22Rv1 (cell line): ENCODE results near the gene FAM20A.

Experiments
- ZFX ChIP-seq: fragments of 450-650 bp; IDR thresholded peaks from 2 replicates; pipeline ENCODE4 v1.6.1; 2017; ENCODE audit warnings: antibody characterized with exemption, borderline replicate concordance
- TF ChIP-seq, protein P1 (sequence below): fragments of 450-650 bp; IDR thresholded peaks from 2 replicates; pipeline ENCODE4 v1.5.1; 2017; ENCODE audit warnings: mild to moderate bottlenecking

DNA sequence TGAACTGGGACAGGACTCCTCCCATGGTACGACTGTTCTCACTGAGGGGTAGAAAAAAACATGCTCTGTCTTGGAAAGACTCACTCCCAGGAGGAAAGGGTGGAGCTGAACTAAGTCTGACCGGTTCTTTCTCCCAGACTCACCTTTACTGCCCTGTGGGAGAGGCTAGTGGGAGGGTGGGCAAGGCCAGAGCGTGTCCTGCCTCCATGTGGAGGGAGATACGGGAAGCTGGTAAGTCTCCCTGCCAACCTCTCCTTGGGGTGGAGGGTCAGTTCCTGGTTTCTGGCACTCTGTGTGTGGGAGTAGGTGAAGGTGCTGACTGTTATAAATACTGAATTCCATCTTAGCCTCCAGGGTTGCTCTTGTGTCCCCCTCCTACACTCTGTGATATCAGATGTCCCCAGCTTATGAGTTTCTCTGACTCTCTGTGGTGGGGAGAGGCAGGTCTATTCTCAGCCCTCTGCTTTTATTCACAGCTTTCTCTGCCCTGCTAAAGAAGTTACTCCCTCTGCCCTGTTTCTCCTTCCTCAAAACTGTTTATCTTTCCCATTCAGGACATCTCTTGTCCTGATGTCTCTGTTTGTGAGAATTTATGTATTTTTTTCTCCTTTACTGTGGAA is 26.9 kb upstream of the FAM20A start:
- TF ChIP-seq, protein P1, sequence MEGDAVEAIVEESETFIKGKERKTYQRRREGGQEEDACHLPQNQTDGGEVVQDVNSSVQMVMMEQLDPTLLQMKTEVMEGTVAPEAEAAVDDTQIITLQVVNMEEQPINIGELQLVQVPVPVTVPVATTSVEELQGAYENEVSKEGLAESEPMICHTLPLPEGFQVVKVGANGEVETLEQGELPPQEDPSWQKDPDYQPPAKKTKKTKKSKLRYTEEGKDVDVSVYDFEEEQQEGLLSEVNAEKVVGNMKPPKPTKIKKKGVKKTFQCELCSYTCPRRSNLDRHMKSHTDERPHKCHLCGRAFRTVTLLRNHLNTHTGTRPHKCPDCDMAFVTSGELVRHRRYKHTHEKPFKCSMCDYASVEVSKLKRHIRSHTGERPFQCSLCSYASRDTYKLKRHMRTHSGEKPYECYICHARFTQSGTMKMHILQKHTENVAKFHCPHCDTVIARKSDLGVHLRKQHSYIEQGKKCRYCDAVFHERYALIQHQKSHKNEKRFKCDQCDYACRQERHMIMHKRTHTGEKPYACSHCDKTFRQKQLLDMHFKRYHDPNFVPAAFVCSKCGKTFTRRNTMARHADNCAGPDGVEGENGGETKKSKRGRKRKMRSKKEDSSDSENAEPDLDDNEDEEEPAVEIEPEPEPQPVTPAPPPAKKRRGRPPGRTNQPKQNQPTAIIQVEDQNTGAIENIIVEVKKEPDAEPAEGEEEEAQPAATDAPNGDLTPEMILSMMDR, result no peak
- TF ChIP-seq ZFX, result no peak
